HG02840 (cell line): ENCODE results near the gene EIF3I.
A peak's percentile ranks its signal among the peaks of the same experiment; 100 is the strongest.

ENCODE experiments used
- ATAC-seq: cut with Tn5 transposase; IDR thresholded peaks from one replicate; pipeline ENCODE4 v1.9.1; 2021; ENCODE audit warnings: mild to moderate bottlenecking, moderate library complexity, moderate number of reproducible peaks; ENCODE audit not compliant: unreplicated experiment, low FRiP score

EIF3I gene

GRCh38 chr1:32197837-32198236 is 24.4 kb upstream of the EIF3I start:
- no peak for ATAC-seq

GRCh38 chr1:32198237-32199042 is 23.8 kb upstream of the EIF3I start:
- no peak for ATAC-seq

GRCh38 chr1:32199043-32199716 is 23.0 kb upstream of the EIF3I start:
- no peak for ATAC-seq

GRCh38 chr1:32199717-32200072 is 22.5 kb upstream of the EIF3I start:
- no peak for ATAC-seq

- ATAC-seq = no peak
These were observed 21.8 kb upstream of the EIF3I start, which contains the start of gene CCDC28B for GRCh38 chr1:32200226-32201010. Gene CCDC28B (plus strand): TSS chr1:32200595. CDS start chr1:32201936, 1,341 bp downstream.

GRCh38 chr1:32201011-32201855 is 21.0 kb upstream of the EIF3I start:
- no peak for ATAC-seq

GRCh38 chr1:32204943-32205361 is 17.3 kb upstream of the EIF3I start:
- no peak for ATAC-seq

- ATAC-seq = peak; percentile 42
These were observed 16.5 kb upstream of the EIF3I start, which contains the start of gene IQCC for GRCh38 chr1:32205401-32206370. Gene IQCC (plus strand): TSS chr1:32205671. CDS start chr1:32205682, 11 bp downstream.

GRCh38 chr1:32208469-32208868 is 13.7 kb upstream of the EIF3I start:
- no peak for ATAC-seq

- ATAC-seq = no peak
These were observed 13.3 kb upstream of the EIF3I start, which contains the start of gene DCDC2B for GRCh38 chr1:32208891-32209328. Gene DCDC2B (plus strand): TSS chr1:32209089. CDS start chr1:32209094, 5 bp downstream.

GRCh38 chr1:32215629-32216480 is 6.4 kb upstream of the EIF3I start:
- ATAC-seq = no peak

- no peak for ATAC-seq
These were observed 5.6 kb upstream of the EIF3I start for GRCh38 chr1:32216566-32216965.

- no peak for ATAC-seq
These were observed 3.2 kb upstream of the EIF3I start for GRCh38 chr1:32219022-32219421.

GRCh38 chr1:32220746-32221580 is 1.2 kb upstream of the EIF3I start:
- no peak for ATAC-seq

- ATAC-seq = peak; percentile 6
These were observed 627 bp upstream of the EIF3I start for GRCh38 chr1:32221581-32221979.

GRCh38 chr1:32223683-32224082 is 1.5 kb downstream of the EIF3I start:
- no peak for ATAC-seq

GRCh38 chr1:32224285-32224684 is 2.1 kb downstream of the EIF3I start:
- ATAC-seq = no peak
